HEK293 (cell line): Measurements from ENCODE around the gene STON2.
A peak's percentile ranks its signal among the peaks of the same experiment; 100 is the strongest.

Source experiments
- CTCF ChIA-PET: fragments of 350-600 bp; formaldehyde crosslinking; extraction: SDS; loops from one replicate; lab custom pipeline; 2021; ENCODE audit warnings: antibody characterized with exemption; lab: Yijun Ruan, JAX
- POLR2A ChIA-PET: fragments of 300-600 bp; formaldehyde crosslinking; extraction: SDS; loops from one replicate; lab custom pipeline; 2020; ENCODE audit warnings: antibody characterized with exemption, inconsistent platforms; lab: Yijun Ruan, JAX
- H3K27ac ChIP-seq: fragments of 200-500 bp; sonication (Bioruptor generic); 2 replicates; pipeline ENCODE4 v1.5.1; 2014; ENCODE audit warnings: low read depth, low read length, control low read depth, inconsistent platforms; ENCODE audit errors: extremely low read depth
- H3K36me3 ChIP-seq, 2 experiments: fragments of 200-500 bp in 1 of 2; sonication (Bioruptor generic) in 1 of 2; 1 replicate in 1 of 2; 2 replicates in 1 of 2; pipeline ENCODE4 v1.5.1; 2014 to 2017; ENCODE audit warnings: inconsistent platforms in 2 of 2, low read length in 2 of 2; ENCODE audit not compliant: control insufficient read depth in 2 of 2, insufficient read depth in 1 of 2
- H3K4me1 ChIP-seq: fragments of 200-500 bp; sonication (Bioruptor generic); 2 replicates; pipeline ENCODE4 v1.5.1; 2014; ENCODE audit warnings: mild to moderate bottlenecking, low read length, inconsistent platforms; ENCODE audit not compliant: control insufficient read depth, insufficient read depth
- H3K4me3 ChIP-seq: 2 replicates; pipeline ENCODE4 v1.5.1; 2011; ENCODE audit warnings: low read depth, mild to moderate bottlenecking, control low read depth, low read length, moderate library complexity
- H3K9me3 ChIP-seq: fragments of 200-500 bp; sonication (Bioruptor generic); 2 replicates; pipeline ENCODE4 v1.5.1; 2014; ENCODE audit warnings: low read depth, low read length, inconsistent platforms; ENCODE audit not compliant: control insufficient read depth, insufficient read depth
- BCL11B ChIP-seq: fragments of 450-650 bp; formaldehyde crosslinking; IDR thresholded peaks from 2 replicates; pipeline ENCODE4 v1.5.1; 2016; ENCODE audit warnings: low read depth, missing biosample characterization, missing genetic modification characterization
- GLIS1 ChIP-seq: fragments of 450-650 bp; formaldehyde crosslinking; IDR thresholded peaks from 2 replicates; pipeline ENCODE4 v1.5.1; 2016; ENCODE audit warnings: missing biosample characterization, missing genetic modification characterization
- KLF7 ChIP-seq: fragments of 450-650 bp; formaldehyde crosslinking; IDR thresholded peaks from 2 replicates; pipeline ENCODE4 v1.5.1; 2016; ENCODE audit warnings: missing biosample characterization, missing genetic modification characterization, borderline replicate concordance
- SCRT2 ChIP-seq: fragments of 450-650 bp; formaldehyde crosslinking; IDR thresholded peaks from 2 replicates; pipeline ENCODE4 v1.5.1; 2016; ENCODE audit warnings: missing biosample characterization, missing genetic modification characterization
- SP3 ChIP-seq: fragments of 450-650 bp; formaldehyde crosslinking; IDR thresholded peaks from 2 replicates; pipeline ENCODE4 v1.5.1; 2016; ENCODE audit warnings: missing biosample characterization, missing genetic modification characterization
- ZNF133 ChIP-seq: fragments of 450-650 bp; formaldehyde crosslinking; IDR thresholded peaks from 2 replicates; pipeline ENCODE4 v1.5.1; 2016; ENCODE audit warnings: missing biosample characterization, missing genetic modification characterization
- ZNF138 ChIP-seq: fragments of 450-650 bp; formaldehyde crosslinking; IDR thresholded peaks from 2 replicates; pipeline ENCODE4 v1.5.1; 2016; ENCODE audit warnings: missing biosample characterization, missing genetic modification characterization, borderline replicate concordance
- ZNF146 ChIP-seq: fragments of 450-650 bp; formaldehyde crosslinking; IDR thresholded peaks from 2 replicates; pipeline ENCODE4 v1.5.1; 2016; ENCODE audit warnings: missing biosample characterization, missing genetic modification characterization
- ZNF157 ChIP-seq: fragments of 450-650 bp; formaldehyde crosslinking; IDR thresholded peaks from 2 replicates; pipeline ENCODE4 v1.5.1; 2016; ENCODE audit warnings: missing biosample characterization, missing genetic modification characterization
- ZNF514 ChIP-seq: fragments of 450-650 bp; formaldehyde crosslinking; IDR thresholded peaks from 2 replicates; pipeline ENCODE4 v1.5.1; 2016; ENCODE audit warnings: missing biosample characterization, missing genetic modification characterization
- ZNF549 ChIP-seq: fragments of 450-650 bp; IDR thresholded peaks from 2 replicates; pipeline ENCODE4 v1.5.1; 2018; ENCODE audit warnings: missing biosample characterization, missing genetic modification characterization, mild to moderate bottlenecking, inconsistent platforms, moderate library complexity
- ZNF596 ChIP-seq: fragments of 450-650 bp; IDR thresholded peaks from 2 replicates; pipeline ENCODE4 v1.5.0; 2018; ENCODE audit warnings: missing biosample characterization, mild to moderate bottlenecking, missing genetic modification characterization, moderate library complexity
- ZNF626 ChIP-seq: fragments of 450-650 bp; sonication (Bioruptor Pico); formaldehyde crosslinking; IDR thresholded peaks from 2 replicates; pipeline ENCODE4 v1.5.1; 2018; ENCODE audit warnings: missing biosample characterization, missing genetic modification characterization, inconsistent platforms
- ZNF707 ChIP-seq: fragments of 450-650 bp; formaldehyde crosslinking; IDR thresholded peaks from 2 replicates; pipeline ENCODE4 v1.5.1; 2016; ENCODE audit warnings: missing biosample characterization, missing genetic modification characterization
- TF ChIP-seq, protein P1 (sequence below): fragments of 450-650 bp; formaldehyde crosslinking; IDR thresholded peaks from 2 replicates; pipeline ENCODE4 v1.5.1; 2016; ENCODE audit warnings: missing biosample characterization, missing genetic modification characterization
- TF ChIP-seq, protein P2 (sequence below): fragments of 450-650 bp; formaldehyde crosslinking; IDR thresholded peaks from 2 replicates; pipeline ENCODE4 v1.5.1; 2016; ENCODE audit warnings: missing biosample characterization, missing genetic modification characterization
- TF ChIP-seq, protein P3 (sequence below): fragments of 450-650 bp; formaldehyde crosslinking; IDR thresholded peaks from 2 replicates; pipeline ENCODE4 v1.5.1; 2016; ENCODE audit warnings: missing biosample characterization, missing genetic modification characterization, borderline replicate concordance
- TF ChIP-seq, protein P4 (sequence below): fragments of 450-650 bp; formaldehyde crosslinking; IDR thresholded peaks from 2 replicates; pipeline ENCODE4 v1.5.1; 2016; ENCODE audit warnings: missing biosample characterization, missing genetic modification characterization

Gene STON2

DNA sequence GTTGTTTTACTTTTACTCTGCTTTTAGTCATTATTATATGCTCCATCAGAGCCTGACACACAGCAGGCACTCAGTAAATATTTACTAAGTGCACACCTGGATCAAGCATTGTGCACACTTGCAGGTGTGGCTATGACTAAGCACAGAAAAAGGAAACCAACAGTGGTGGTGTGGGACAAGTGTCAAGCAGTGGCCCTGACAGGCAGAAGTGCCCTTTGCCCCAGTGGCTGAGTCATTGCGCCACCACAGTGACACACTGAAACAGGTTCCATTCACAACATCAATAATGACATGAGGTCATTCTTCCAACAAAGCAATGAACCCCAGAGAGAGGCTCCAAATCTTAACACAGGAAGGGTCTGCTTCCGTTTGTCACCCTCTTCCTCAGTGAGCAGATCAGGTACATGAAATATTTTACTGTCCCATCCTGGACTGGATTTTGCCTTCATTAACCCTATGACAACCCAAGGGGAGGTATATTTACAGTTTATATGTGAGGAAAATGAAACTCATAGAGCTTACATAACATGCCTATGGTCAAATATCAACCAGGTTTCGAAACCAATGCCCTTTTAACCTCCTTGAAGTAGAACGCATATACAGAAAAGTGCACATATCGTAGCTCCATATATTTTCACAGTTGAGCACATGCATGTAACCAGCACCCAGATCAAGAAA is 96.7 kb downstream of the STON2 start:
- H3K27ac ChIP-seq, result no peak overlapping the region
- CTCF ChIA-PET, result interaction anchor here (0.6 kb wide), 2 partner anchors 25 to 143 kb away, joined by 3 to 4 read pairs; no protein-coding TSS in a partner anchor

DNA sequence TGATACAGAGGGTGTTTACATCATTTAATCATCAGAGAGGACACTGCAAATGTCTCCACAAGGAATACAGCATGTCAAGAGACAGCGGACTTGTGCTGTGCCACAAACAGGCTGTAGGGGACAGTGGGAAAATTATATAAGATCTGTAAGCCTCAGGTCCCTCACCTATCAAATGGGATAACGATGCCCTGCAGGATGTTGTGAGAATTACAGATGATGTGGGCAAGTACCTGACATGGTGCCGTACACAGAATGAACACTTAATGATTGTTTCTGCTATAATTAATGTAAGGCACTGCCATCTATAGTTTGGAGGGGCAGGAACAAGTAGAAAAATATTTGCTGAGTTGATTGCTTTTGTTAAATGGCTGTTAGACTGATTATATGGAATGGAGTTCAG is 97.5 kb downstream of the STON2 start:
- H3K36me3 ChIP-seq, result peaks cover 0 to 3% of the 10 kb centered on the region in 2 experiments; a peak in 1 of 3 replicates
- no peaks in the 10 kb centered on the region for H3K4me1 ChIP-seq
- ChIA-PET POLR2A (no interaction called here), CTCF (interaction anchor here (1.0 to 2.3 kb wide), 2 partner anchors 9 to 151 kb away, joined by 3 to 6 read pairs; no protein-coding TSS in a partner anchor)
- H3K27ac ChIP-seq, result no peak overlapping the region
- no peaks in the 10 kb centered on the region for H3K9me3 ChIP-seq
- no peak for TF ChIP-seq ZNF707 (tag by site-specific recombination)
- no peak for TF ChIP-seq BCL11B (tag by site-specific recombination)
- no peak for TF ChIP-seq ZNF133 (tag by site-specific recombination)
- TF ChIP-seq ZNF514 (tag by site-specific recombination), result no peak
- H3K4me3 ChIP-seq, result no peak overlapping the region

More for the DNA sequence above, 96.7 kb downstream of the STON2 start:
- peaks cover 0 to 3% of the 10 kb centered on the region in 2 experiments; a peak in 1 of 3 replicates for H3K36me3 ChIP-seq
- H3K4me3 ChIP-seq, result no peak overlapping the region
- POLR2A ChIA-PET, result no interaction called here
- H3K4me1 ChIP-seq, result no peaks in the 10 kb centered on the region
- no peaks in the 10 kb centered on the region for H3K9me3 ChIP-seq
- TF ChIP-seq ZNF626 (tag by site-specific recombination), result no peak
- TF ChIP-seq ZNF596, result no peak
- TF ChIP-seq ZNF138 (tag by site-specific recombination), result no peak
- TF ChIP-seq SCRT2 (tag by site-specific recombination), result 0 out of 2 replicates have a peak, but pooled peaks have one; percentile 13
- TF ChIP-seq ZNF549 (tag by site-specific recombination), result no peak

DNA sequence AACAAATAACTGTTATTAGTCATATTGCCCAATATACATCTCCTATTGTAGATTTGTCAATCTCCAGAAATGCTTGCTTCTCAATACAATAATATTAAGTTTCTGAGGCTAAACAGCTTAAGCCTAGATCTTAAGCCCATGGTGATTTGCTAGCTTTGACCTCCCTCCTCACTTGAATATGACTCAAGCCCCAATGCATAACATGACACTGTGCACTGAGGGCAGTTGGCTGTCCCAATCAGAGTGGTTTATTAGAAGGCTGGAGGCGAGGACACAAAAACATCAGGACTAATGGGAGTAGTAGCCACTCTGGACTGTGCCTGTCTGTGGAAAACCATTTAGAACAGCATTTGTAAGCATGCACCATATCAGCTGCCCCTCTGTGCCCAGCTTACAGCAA is 98.3 kb downstream of the STON2 start:
- POLR2A ChIA-PET, result no interaction called here
- Histone ChIP-seq H3K4me3 (no peak overlapping the region), H3K36me3 (peaks cover 0 to 3% of the 10 kb centered on the region in 2 experiments; a peak in 1 of 3 replicates), H3K27ac (no peak overlapping the region), H3K4me1 (no peaks in the 10 kb centered on the region), H3K9me3 (no peaks in the 10 kb centered on the region)
- CTCF ChIA-PET, result interaction anchor here (1.0 to 2.3 kb wide), 4 partner anchors 8 to 151 kb away, joined by 3 to 6 read pairs (median 4); no protein-coding TSS in a partner anchor
- no peak for TF ChIP-seq SP3 (tag by site-specific recombination)
- TF ChIP-seq ZNF146 (tag by site-specific recombination), result no peak

DNA sequence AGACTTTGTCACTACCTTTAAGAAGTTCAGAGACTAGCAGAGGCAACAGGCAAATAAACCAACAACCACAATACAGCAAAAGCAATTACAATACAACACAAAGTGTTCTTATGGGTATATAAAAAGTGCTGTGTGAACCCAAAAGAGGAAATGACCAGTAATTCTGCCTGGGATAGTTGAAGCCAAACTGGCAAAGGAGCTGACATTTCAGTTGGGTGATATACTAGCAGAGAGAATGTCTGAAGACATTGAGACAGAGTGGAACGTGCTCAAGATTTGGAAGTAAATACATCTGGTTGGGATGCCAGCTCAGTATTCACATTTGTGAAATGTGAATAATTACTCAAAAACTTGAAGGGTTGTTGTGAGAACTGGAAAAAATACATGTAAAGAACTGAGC is 98.8 kb downstream of the STON2 start:
- H3K4me1 ChIP-seq, result no peaks in the 10 kb centered on the region
- ChIA-PET POLR2A (no interaction called here), CTCF (interaction anchor here (1.1 to 2.3 kb wide), 3 partner anchors 32 to 152 kb away, joined by 3 to 6 read pairs (median 4); no protein-coding TSS in a partner anchor)
- no peak overlapping the region for H3K27ac ChIP-seq
- peaks cover 0 to 3% of the 10 kb centered on the region in 2 experiments; a peak in 1 of 3 replicates for H3K36me3 ChIP-seq
- H3K4me3 ChIP-seq, result no peak overlapping the region
- H3K9me3 ChIP-seq, result no peaks in the 10 kb centered on the region
- TF ChIP-seq, protein P1, sequence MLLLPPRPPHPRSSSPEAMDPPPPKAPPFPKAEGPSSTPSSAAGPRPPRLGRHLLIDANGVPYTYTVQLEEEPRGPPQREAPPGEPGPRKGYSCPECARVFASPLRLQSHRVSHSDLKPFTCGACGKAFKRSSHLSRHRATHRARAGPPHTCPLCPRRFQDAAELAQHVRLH (tag by site-specific recombination), result no peak
- TF ChIP-seq ZNF157 (tag by site-specific recombination), result no peak
- TF ChIP-seq, protein P2, sequence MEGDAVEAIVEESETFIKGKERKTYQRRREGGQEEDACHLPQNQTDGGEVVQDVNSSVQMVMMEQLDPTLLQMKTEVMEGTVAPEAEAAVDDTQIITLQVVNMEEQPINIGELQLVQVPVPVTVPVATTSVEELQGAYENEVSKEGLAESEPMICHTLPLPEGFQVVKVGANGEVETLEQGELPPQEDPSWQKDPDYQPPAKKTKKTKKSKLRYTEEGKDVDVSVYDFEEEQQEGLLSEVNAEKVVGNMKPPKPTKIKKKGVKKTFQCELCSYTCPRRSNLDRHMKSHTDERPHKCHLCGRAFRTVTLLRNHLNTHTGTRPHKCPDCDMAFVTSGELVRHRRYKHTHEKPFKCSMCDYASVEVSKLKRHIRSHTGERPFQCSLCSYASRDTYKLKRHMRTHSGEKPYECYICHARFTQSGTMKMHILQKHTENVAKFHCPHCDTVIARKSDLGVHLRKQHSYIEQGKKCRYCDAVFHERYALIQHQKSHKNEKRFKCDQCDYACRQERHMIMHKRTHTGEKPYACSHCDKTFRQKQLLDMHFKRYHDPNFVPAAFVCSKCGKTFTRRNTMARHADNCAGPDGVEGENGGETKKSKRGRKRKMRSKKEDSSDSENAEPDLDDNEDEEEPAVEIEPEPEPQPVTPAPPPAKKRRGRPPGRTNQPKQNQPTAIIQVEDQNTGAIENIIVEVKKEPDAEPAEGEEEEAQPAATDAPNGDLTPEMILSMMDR (tag by site-specific recombination), result no peak
- TF ChIP-seq GLIS1, result no peak
- TF ChIP-seq, protein P3, sequence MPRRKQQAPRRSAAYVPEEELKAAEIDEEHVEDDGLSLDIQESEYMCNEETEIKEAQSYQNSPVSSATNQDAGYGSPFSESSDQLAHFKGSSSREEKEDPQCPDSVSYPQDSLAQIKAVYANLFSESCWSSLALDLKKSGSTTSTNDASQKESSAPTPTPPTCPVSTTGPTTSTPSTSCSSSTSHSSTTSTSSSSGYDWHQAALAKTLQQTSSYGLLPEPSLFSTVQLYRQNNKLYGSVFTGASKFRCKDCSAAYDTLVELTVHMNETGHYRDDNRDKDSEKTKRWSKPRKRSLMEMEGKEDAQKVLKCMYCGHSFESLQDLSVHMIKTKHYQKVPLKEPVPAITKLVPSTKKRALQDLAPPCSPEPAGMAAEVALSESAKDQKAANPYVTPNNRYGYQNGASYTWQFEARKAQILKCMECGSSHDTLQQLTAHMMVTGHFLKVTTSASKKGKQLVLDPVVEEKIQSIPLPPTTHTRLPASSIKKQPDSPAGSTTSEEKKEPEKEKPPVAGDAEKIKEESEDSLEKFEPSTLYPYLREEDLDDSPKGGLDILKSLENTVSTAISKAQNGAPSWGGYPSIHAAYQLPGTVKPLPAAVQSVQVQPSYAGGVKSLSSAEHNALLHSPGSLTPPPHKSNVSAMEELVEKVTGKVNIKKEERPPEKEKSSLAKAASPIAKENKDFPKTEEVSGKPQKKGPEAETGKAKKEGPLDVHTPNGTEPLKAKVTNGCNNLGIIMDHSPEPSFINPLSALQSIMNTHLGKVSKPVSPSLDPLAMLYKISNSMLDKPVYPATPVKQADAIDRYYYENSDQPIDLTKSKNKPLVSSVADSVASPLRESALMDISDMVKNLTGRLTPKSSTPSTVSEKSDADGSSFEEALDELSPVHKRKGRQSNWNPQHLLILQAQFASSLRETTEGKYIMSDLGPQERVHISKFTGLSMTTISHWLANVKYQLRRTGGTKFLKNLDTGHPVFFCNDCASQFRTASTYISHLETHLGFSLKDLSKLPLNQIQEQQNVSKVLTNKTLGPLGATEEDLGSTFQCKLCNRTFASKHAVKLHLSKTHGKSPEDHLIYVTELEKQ (tag by site-specific recombination), result no peak
- TF ChIP-seq, protein P4, sequence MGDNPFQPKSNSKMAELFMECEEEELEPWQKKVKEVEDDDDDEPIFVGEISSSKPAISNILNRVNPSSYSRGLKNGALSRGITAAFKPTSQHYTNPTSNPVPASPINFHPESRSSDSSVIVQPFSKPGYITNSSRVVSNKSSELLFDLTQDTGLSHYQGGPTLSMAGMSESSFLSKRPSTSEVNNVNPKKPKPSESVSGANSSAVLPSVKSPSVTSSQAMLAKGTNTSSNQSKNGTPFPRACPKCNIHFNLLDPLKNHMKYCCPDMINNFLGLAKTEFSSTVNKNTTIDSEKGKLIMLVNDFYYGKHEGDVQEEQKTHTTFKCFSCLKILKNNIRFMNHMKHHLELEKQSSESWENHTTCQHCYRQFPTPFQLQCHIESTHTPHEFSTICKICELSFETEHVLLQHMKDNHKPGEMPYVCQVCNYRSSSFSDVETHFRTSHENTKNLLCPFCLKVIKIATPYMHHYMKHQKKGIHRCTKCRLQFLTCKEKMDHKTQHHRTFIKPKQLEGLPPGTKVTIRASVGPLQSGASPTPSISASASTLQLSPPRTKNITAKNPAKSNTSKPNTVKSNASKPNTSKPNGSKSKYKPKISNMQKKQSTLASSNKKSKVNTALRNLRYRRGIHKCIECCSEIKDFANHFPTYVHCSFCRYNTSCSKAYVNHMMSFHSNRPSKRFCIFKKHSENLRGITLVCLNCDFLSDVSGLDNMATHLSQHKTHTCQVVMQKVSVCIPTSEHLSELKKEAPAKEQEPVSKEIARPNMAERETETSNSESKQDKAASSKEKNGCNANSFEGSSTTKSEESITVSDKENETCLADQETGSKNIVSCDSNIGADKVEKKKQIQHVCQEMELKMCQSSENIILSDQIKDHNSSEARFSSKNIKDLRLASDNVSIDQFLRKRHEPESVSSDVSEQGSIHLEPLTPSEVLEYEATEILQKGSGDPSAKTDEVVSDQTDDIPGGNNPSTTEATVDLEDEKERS, result no peak
- TF ChIP-seq KLF7 (tag by site-specific recombination), result no peak
